ENCODE results near the gene HES2.
A peak's percentile ranks its signal among the peaks of the same experiment; 100 is the strongest.
"Not testable (repeated sequence)": the region's sequence is repeated elsewhere in the genome, so short reads cannot be mapped to it uniquely, and the experiment has no call there.

The HES2 gene

DNA sequence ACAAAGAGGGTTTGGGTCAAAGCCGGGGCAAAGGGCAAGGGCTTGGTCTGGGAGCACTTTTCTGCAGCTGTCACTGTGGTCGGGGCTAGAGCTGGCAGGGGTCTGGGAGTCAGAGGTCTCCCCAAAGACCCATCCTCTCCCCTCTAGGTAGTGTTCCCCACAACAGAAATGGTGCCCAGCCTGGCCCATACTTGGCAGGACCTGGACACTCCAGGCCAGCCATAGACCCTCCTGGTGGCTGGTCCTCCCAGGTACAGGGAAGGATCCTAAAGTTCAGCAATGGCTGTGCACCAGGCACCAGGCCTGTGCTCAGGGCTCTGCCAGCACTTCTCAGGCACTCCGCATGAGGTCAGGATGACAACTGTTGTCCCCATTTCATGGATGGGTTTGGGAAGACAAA is 15.8 kb upstream of the HES2 start:
- Histone ChIP-seq H3K36me3 (ENCODE audit: insufficient read depth, low read length) (no peaks in the 10 kb centered on the region), H3K9me3 (ENCODE audit: control insufficient read depth, insufficient read depth, low read length) (no peaks in the 10 kb centered on the region), H3K4me1 (ENCODE audit: insufficient read depth, low read length) (no peaks in the 10 kb centered on the region), H3K9ac (ENCODE audit: low read depth, low read length) (no peak overlapping the region)

- Histone ChIP-seq H3K9ac (ENCODE audit: low read depth, low read length) (no peak overlapping the region), H3K4me1 (ENCODE audit: insufficient read depth, low read length) (no peaks in the 10 kb centered on the region), H3K9me3 (ENCODE audit: control insufficient read depth, insufficient read depth, low read length) (no peaks in the 10 kb centered on the region)
Observed at GRCh38 chr1:6435129-6435528, 15.4 kb upstream of the HES2 start.

GRCh38 chr1:6434186-6434585 is 14.5 kb upstream of the HES2 start:
- no peaks in the 10 kb centered on the region for H3K36me3 ChIP-seq (ENCODE audit: insufficient read depth, low read length)
- H3K4me1 ChIP-seq (ENCODE audit: insufficient read depth, low read length) = no peaks in the 10 kb centered on the region
- no peak overlapping the region for H3K9ac ChIP-seq (ENCODE audit: low read depth, low read length)
- no peaks in the 10 kb centered on the region for H3K9me3 ChIP-seq (ENCODE audit: control insufficient read depth, insufficient read depth, low read length)

More at GRCh38 chr1:6435129-6435528, 15.4 kb upstream of the HES2 start:
- H3K36me3 ChIP-seq (ENCODE audit: insufficient read depth, low read length) = no peaks in the 10 kb centered on the region

GRCh38 chr1:6431645-6432579 is 12.2 kb upstream of the HES2 start:
- H3K36me3 ChIP-seq (ENCODE audit: insufficient read depth, low read length); H3K9me3 ChIP-seq (ENCODE audit: control insufficient read depth, insufficient read depth, low read length); H3K4me1 ChIP-seq (ENCODE audit: insufficient read depth, low read length); H3K9ac ChIP-seq (ENCODE audit: low read depth, low read length): not testable (repeated sequence)

DNA sequence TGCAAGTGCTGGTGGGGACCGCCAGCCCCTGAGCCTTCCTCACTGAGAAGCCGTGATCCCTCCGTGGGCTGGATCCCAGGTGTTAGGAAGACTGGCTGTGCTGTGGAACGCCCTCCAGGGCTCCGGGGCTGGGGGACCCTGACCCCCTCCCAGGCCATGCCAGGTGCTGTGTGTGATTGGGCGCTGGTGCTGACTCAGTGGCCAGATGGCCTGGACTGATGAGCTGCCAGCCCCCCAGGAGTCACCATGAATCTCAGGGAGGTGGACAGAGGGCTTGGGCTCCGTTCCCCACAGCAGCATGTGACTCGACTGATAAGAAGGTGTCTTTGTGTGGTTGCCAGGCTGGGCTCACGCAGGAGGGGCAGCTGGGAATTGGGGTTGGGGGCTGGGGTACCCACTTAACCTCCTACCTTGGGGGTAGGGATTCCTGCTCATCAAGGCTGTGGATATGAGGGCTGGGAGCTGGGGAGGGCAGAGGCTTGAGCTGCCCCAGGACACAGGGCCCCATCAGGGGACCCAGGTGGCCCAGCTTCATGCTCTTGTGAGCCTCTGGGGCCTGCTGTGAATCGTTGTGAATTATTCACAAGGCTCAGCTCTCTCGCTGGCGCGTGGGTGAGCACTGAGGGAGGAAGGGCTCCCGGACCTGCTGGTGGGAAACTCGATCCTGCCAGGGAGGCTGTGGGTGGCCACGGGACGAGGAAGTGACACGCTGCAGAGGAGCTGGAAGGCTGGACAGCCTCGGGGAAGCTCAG is 10.1 kb upstream of the HES2 start:
- not testable (repeated sequence) for H3K9me3 ChIP-seq (ENCODE audit: control insufficient read depth, insufficient read depth, low read length); H3K4me1 ChIP-seq (ENCODE audit: insufficient read depth, low read length); H3K36me3 ChIP-seq (ENCODE audit: insufficient read depth, low read length); H3K9ac ChIP-seq (ENCODE audit: low read depth, low read length)

DNA sequence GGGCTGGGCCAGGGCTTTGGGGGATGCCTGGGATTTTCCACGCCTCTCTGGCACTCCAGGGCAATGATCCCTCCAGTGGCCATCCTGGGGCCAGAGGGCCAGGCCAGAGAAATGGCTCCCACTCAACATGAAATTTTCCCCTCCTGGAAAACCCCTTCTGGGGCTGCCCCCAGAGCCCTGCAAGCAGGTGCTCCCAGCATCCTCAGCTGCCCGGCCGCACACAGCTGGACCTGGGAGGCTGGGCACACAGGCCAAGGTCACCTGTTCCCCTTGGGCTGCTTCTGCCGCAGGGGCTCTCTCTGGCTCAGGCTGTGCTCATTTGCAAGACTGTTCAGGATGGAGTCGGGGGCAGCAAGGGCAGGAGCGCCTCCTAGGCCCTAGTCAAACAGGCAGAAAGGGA is 8.7 kb upstream of the HES2 start:
- not testable (repeated sequence) for H3K9ac ChIP-seq (ENCODE audit: low read depth, low read length); H3K36me3 ChIP-seq (ENCODE audit: insufficient read depth, low read length); H3K9me3 ChIP-seq (ENCODE audit: control insufficient read depth, insufficient read depth, low read length); H3K4me1 ChIP-seq (ENCODE audit: insufficient read depth, low read length)

DNA sequence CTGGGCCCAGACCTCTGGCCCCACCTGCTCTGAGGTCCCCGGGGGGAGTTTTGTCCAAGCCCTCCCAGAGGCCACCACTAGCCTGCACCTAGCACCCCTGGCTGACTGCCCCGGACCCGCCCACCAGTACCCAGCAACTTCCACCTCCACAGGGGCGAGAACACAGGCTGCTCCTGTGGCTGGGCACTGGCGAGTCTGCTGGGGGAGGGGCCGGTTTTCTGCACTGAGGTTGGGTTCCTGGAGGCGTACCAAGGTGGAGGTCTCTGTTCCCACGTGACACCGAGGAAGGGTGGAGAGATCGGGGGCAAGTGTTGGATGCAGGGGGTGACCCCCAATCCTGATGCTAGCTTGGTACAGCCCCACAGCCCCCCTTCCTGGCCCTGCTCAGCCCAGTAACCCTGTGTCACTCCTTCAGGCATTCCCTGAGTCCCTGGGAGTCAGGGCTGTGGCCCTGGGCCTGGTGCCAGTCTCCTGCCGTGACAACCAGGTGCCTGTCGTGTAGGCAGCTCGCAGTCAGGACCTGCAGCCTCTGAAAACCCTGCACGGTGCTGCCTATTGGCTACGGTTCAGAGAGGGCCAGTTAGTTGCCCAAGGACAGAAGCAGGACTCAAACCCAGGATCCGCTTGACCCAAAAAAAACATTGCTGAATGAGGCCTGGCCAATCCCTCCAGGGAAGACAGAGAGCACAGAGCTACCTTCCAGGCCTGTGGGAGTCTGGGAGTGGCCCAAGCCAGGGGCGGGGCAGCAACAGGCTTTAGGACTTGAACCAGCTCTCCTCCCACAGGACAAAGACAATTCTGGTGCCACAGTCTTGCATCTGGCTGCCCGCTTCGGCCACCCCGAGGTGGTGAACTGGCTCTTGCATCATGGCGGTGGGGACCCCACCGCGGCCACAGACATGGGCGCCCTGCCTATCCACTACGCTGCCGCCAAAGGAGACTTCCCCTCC is 8.0 kb upstream of the HES2 start:
- H3K9me3 ChIP-seq (ENCODE audit: control insufficient read depth, insufficient read depth, low read length) = no peaks in the 10 kb centered on the region
- no peaks in the 10 kb centered on the region for H3K36me3 ChIP-seq (ENCODE audit: insufficient read depth, low read length)
- H3K4me1 ChIP-seq (ENCODE audit: insufficient read depth, low read length) = no peaks in the 10 kb centered on the region; the same call in 1 of the 2 replicates
- H3K9ac ChIP-seq (ENCODE audit: low read depth, low read length) = no peak overlapping the region

DNA sequence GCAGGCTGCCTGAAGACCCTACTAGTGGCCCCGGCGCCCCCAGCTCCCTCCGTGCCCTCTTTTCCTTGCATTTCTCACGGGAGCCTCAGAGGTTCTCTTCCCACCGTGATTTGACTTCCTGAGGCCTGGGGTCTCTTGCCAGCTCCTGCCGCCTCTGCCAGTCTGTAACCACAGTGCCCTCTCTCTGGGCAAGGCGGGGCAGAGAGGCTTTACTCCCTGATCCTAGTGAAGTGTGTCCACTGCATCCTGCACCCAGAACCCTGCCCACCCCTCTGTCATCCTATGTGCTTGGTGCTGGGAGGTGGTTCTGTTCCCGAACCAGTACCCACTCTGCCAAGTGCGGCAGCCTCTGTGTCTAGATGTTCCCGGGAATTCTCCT is 7.2 kb upstream of the HES2 start:
- no peaks in the 10 kb centered on the region; the same call in 1 of the 2 replicates for H3K4me1 ChIP-seq (ENCODE audit: insufficient read depth, low read length)
- no peaks in the 10 kb centered on the region for H3K9me3 ChIP-seq (ENCODE audit: control insufficient read depth, insufficient read depth, low read length)
- H3K36me3 ChIP-seq (ENCODE audit: insufficient read depth, low read length) = no peaks in the 10 kb centered on the region
- H3K9ac ChIP-seq (ENCODE audit: low read depth, low read length) = no peak overlapping the region

DNA sequence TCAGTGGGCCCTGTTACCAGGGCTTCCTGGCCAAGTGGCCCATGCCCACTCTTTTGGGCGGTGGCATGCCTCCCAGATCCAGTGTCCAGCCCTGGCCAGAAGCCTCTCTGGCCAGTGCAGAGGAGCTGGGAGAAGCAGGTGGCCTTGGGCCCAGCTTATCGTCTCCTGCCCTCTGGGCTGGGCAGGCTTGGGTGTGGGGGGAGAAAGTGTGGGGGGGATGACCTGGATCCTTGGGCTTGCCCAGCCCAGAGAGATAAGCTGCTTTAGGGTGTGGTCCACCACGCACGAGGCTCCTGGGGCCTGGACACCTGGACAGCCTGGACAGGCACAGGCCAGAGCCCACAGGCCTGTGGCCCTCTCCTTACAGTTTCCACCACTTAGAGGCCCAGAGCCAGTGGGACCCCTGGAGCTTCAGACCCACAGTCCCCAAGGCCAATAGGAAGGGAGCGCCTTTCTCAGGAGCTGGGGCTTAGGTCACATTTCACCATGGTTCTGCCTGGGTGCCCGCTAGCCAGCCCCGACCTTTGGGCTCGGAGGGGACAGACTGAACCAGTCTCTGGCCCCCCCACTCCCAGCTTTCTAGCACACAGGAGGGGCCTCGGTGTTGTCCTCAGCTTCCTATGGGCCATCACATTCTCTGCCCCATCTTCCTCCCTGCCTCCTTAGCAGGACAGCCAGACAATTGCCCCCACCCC is 6.7 kb upstream of the HES2 start:
- no peaks in the 10 kb centered on the region for H3K9me3 ChIP-seq (ENCODE audit: control insufficient read depth, insufficient read depth, low read length)
- no peaks in the 10 kb centered on the region for H3K36me3 ChIP-seq (ENCODE audit: insufficient read depth, low read length)
- no peaks in the 10 kb centered on the region; the same call in 1 of the 2 replicates for H3K4me1 ChIP-seq (ENCODE audit: insufficient read depth, low read length)
- no peak overlapping the region for H3K9ac ChIP-seq (ENCODE audit: low read depth, low read length)

- Histone ChIP-seq H3K9me3 (ENCODE audit: control insufficient read depth, insufficient read depth, low read length) (no peaks in the 10 kb centered on the region), H3K9ac (ENCODE audit: low read depth, low read length) (no peak overlapping the region), H3K4me1 (ENCODE audit: insufficient read depth, low read length) (peaks cover 3% of the 10 kb centered on the region), H3K36me3 (ENCODE audit: insufficient read depth, low read length) (no peaks in the 10 kb centered on the region)
Observed at GRCh38 chr1:6425658-6426057, 5.9 kb upstream of the HES2 start.

GRCh38 chr1:6424619-6425593 is 5.2 kb upstream of the HES2 start, which contains the start of gene ESPN:
Gene ESPN, plus strand, starts transcription at chr1:6424776. Its CDS starts 180 bp downstream, at chr1:6424956.
- Histone ChIP-seq H3K9ac (ENCODE audit: low read depth, low read length) (peak within 1 kb of the TSS; percentile 30; the same call in 1 of the 2 replicates), H3K9me3 (ENCODE audit: control insufficient read depth, insufficient read depth, low read length) (no peaks in the 10 kb centered on the region), H3K36me3 (ENCODE audit: insufficient read depth, low read length) (no peaks in the 10 kb centered on the region), H3K4me1 (ENCODE audit: insufficient read depth, low read length) (peaks cover 3% of the 10 kb centered on the region)

DNA sequence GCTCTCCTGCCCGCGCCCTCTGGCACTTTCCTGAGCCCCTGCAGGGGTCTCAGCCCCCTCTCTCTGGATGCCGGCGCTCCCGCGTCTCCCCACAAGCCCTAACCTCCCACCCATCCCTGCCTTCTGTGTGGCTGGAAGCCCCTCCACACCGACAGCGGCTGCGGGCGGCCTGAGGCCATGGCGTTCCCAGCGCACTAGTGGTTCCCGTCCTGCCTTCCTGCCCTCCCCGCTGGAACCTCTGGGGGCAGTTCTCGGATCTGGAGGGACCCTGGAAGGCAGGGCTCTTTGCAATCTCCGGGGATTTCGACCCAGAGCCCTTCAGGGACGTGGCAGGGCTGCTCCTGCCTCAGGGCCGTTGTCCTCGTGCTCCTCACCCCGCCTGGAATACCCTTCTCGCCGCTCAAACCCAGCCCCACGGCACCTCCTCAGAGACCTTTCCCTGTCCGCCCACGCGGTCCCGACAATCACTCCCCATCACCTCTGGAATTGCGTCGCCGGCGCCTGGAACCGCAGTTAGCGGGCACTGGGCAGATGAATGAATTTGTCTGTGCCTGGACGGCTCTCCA is 4.4 kb upstream of the HES2 start:
- Histone ChIP-seq H3K36me3 (ENCODE audit: insufficient read depth, low read length) (no peaks in the 10 kb centered on the region), H3K4me1 (ENCODE audit: insufficient read depth, low read length) (peaks cover 3% of the 10 kb centered on the region), H3K9ac (ENCODE audit: low read depth, low read length) (peak overlapping the region; percentile 30; the same call in 1 of the 2 replicates), H3K9me3 (ENCODE audit: control insufficient read depth, insufficient read depth, low read length) (no peaks in the 10 kb centered on the region)
